Cardiac fibroblast (primary cell): ENCODE data around the gene CNTNAP2.

Experiments
- DNase-seq, 2 donors: peaks; one replicate each; pipeline versions ENCODE4 v3.0.0 to v3.0.0-alpha.2; 2010; ENCODE audit warnings: low read depth in 2 of 2
- H3K4me3 ChIP-seq, 2 donors: replicated peaks in 1 of 2; 1 replicate in 1 of 2; 2 replicates in 1 of 2; pipeline ENCODE4 v1.5.1; 2011; ENCODE audit warnings: low read depth in 2 of 2, low read length in 2 of 2, mild to moderate bottlenecking in 2 of 2, moderate library complexity in 1 of 2
- CTCF ChIP-seq: IDR thresholded peaks from one replicate; pipeline ENCODE4 v1.5.1; 2011; ENCODE audit warnings: low read depth, mild to moderate bottlenecking, low read length, inconsistent platforms

CNTNAP2 gene

GRCh38 chr7:147670759-147671158 lies 1554.2 kb downstream of the CNTNAP2 start:
- TF ChIP-seq CTCF = no peak
- no peak for DNase-seq

GRCh38 chr7:147674705-147675104 lies 1558.1 kb downstream of the CNTNAP2 start:
- no peak for DNase-seq
- no peak for TF ChIP-seq CTCF

More at GRCh38 chr7:147670759-147671158, 1554.2 kb downstream of the CNTNAP2 start:
- no peak overlapping the region for H3K4me3 ChIP-seq

DNA sequence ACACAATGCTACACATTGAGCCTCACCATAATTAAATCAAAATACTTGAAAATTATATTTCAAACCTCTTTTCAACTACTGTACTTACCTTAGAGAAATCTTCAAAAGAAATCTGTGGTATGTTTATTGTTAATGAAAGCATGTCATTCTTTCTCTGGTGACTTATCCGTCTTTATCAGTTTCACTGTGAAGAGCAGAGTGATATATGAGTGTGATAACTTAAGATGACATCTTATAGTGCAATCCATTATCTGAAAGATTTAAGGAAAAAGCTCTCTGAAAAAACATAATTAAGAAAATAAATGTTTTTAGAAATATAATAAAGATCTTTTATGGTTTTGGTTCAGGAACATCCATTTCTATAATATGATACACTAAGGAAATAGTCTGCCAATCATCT lies 1562.3 kb downstream of the CNTNAP2 start:
- no peak for TF ChIP-seq CTCF
- H3K4me3 ChIP-seq = no peak overlapping the region
- no peak for DNase-seq

More at GRCh38 chr7:147674705-147675104, 1558.1 kb downstream of the CNTNAP2 start:
- no peak overlapping the region for H3K4me3 ChIP-seq

DNA sequence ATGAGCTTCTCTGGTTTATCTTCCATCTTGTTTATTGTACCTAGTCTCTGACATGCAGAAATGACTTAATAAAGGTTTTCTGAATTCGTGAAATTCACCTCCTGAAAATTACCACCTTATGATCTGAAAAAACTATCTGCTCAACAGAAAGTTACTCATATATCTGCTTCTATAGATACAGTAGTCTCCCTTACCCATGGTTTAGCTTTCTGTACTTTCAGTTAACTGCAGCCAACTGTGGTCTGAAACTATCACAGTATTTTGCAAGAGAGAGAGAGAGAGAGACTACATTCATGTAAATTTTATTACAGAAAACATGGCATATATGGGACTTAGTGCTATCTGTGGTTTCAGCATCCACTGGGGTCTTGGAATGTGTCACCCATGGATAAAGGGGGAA lies 1564.9 kb downstream of the CNTNAP2 start:
- DNase-seq = no peak
- TF ChIP-seq CTCF = no peak

GRCh38 chr7:147700702-147701101 lies 1584.1 kb downstream of the CNTNAP2 start:
- TF ChIP-seq CTCF = no peak
- no peak overlapping the region for H3K4me3 ChIP-seq
- DNase-seq = peak in 1 of 2 donors; percentile 0

More for the DNA sequence above, 1564.9 kb downstream of the CNTNAP2 start:
- no peak overlapping the region for H3K4me3 ChIP-seq

DNA sequence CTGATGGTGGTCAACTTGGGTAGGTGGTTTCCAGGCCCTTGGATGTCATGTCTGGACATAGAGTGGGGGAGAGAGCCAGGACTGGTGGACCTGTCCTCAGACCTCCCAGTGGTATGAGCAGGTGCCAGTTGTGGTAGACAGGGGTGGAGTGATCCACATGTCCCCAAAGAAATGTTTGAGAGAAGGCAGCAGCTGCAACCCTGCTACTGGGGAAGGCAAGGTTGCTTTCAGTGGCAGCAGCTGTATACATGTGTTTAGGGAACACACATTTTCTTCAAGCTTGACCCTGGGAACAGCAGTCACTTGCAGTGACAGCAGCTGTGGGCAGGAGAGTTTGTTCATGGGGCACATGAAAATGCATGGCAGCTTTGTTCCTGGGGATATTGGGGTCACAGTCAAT lies 1591.3 kb downstream of the CNTNAP2 start:
- DNase-seq = no peak
- H3K4me3 ChIP-seq = no peak overlapping the region
- no peak for TF ChIP-seq CTCF

- no peak for TF ChIP-seq CTCF
- no peak overlapping the region for H3K4me3 ChIP-seq
- DNase-seq = no peak
Observed at GRCh38 chr7:147708871-147709270, 1592.3 kb downstream of the CNTNAP2 start.
